Sigmoid colon (tissue), 4 donors: ENCODE measurements around the gene MMP25.

ENCODE experiments used
- EP300 ChIP-seq, 4 donors: sonication (generic); formaldehyde crosslinking; IDR thresholded peaks; one replicate each; pipeline ENCODE4 v1.6.1; 2017; ENCODE audit warnings: antibody characterized with exemption in 4 of 4
- TF ChIP-seq, protein P1 (sequence below), 4 experiments: fragments of 450-650 bp in 3 of 4; fragments of 200-600 bp in 1 of 4; IDR thresholded peaks; one replicate each; pipeline ENCODE4 v1.5.1; 2016 to 2019; ENCODE audit warnings: antibody characterized with exemption in 4 of 4, mild to moderate bottlenecking in 3 of 4, moderate library complexity in 2 of 4

DNA sequence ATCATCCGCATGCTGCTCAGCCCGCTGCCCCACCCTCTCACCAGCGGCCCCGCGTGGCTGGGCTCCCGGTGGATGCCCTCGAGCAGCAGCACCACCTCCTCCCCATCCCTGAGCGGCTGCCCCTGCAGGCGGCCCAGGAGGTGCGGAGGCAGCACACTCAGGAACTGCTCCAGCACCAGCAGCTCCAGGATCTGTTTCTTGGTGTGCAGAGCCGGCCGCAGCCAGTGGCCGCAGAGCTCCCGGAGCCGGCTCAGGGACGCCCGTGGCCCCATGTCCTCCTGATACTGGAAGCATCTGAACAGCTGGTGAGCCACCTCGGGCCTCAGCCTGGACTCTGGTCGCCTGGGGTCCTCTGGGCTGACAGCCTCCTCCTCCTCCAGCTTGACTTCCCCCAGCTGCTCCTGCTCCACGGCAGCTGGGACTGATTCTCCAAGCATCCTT is 46.2 kb downstream of the MMP25 start:
- TF ChIP-seq, protein P1, sequence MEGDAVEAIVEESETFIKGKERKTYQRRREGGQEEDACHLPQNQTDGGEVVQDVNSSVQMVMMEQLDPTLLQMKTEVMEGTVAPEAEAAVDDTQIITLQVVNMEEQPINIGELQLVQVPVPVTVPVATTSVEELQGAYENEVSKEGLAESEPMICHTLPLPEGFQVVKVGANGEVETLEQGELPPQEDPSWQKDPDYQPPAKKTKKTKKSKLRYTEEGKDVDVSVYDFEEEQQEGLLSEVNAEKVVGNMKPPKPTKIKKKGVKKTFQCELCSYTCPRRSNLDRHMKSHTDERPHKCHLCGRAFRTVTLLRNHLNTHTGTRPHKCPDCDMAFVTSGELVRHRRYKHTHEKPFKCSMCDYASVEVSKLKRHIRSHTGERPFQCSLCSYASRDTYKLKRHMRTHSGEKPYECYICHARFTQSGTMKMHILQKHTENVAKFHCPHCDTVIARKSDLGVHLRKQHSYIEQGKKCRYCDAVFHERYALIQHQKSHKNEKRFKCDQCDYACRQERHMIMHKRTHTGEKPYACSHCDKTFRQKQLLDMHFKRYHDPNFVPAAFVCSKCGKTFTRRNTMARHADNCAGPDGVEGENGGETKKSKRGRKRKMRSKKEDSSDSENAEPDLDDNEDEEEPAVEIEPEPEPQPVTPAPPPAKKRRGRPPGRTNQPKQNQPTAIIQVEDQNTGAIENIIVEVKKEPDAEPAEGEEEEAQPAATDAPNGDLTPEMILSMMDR (IDR thresholded peaks at IDR 0.05), result no peak
- TF ChIP-seq EP300 (IDR thresholded peaks at IDR 0.05), result no peak
